ENCODE results near the gene MARCHF10. TPM values are rescaled to one million over a fixed set of nuclear protein-coding genes. Genes with fewer than 3 reads are reported as not detected.

The MARCHF10 gene
- total RNA-seq, 2 donors from 2014 or later, result not detected

GRCh38 chr17:62739645-62740388 is 68.3 kb downstream of the MARCHF10 start:
- no peak for TF ChIP-seq CTCF (IDR thresholded peaks at IDR 0.05)
- no peaks in the 10 kb centered on the region for H3K4me1 ChIP-seq
- DNase-seq (ENCODE audit: low spot score), result no peak

GRCh38 chr17:62738281-62738680 is 69.8 kb downstream of the MARCHF10 start:
- H3K27me3 ChIP-seq, result no peaks in the 10 kb centered on the region
- H3K36me3 ChIP-seq, result no peaks in the 10 kb centered on the region
- no peak for TF ChIP-seq CTCF (IDR thresholded peaks at IDR 0.05)

More at GRCh38 chr17:62739645-62740388, 68.3 kb downstream of the MARCHF10 start:
- H3K9me3 ChIP-seq, result no peaks in the 10 kb centered on the region
- H3K27me3 ChIP-seq, result no peaks in the 10 kb centered on the region
- H3K27ac ChIP-seq, result no peak overlapping the region
- no peaks in the 10 kb centered on the region for H3K36me3 ChIP-seq
- no peak overlapping the region for H3K4me3 ChIP-seq

GRCh38 chr17:62737513-62737912 is 70.6 kb downstream of the MARCHF10 start:
- H3K27me3 ChIP-seq, result no peaks in the 10 kb centered on the region

More at GRCh38 chr17:62738281-62738680, 69.8 kb downstream of the MARCHF10 start:
- H3K4me3 ChIP-seq, result no peak overlapping the region
- no peak for DNase-seq (ENCODE audit: low spot score)
- H3K9me3 ChIP-seq, result no peaks in the 10 kb centered on the region
- no peaks in the 10 kb centered on the region for H3K4me1 ChIP-seq
- no peak overlapping the region for H3K27ac ChIP-seq

GRCh38 chr17:62735044-62735651 is 73.0 kb downstream of the MARCHF10 start:
- no peak overlapping the region for H3K27ac ChIP-seq
- H3K36me3 ChIP-seq, result no peaks in the 10 kb centered on the region
- DNase-seq (ENCODE audit: low spot score), result no peak

More at GRCh38 chr17:62737513-62737912, 70.6 kb downstream of the MARCHF10 start:
- no peak for DNase-seq (ENCODE audit: low spot score)
- no peak overlapping the region for H3K27ac ChIP-seq
- H3K36me3 ChIP-seq, result no peaks in the 10 kb centered on the region
- no peaks in the 10 kb centered on the region for H3K9me3 ChIP-seq
- H3K4me3 ChIP-seq, result no peak overlapping the region
- no peaks in the 10 kb centered on the region for H3K4me1 ChIP-seq
- no peak for TF ChIP-seq CTCF (IDR thresholded peaks at IDR 0.05)

GRCh38 chr17:62732125-62732524 is 76.0 kb downstream of the MARCHF10 start:
- no peak for TF ChIP-seq CTCF (IDR thresholded peaks at IDR 0.05)
- no peak overlapping the region for H3K4me3 ChIP-seq
- DNase-seq (ENCODE audit: low spot score), result no peak
- no peaks in the 10 kb centered on the region for H3K27me3 ChIP-seq
- no peaks in the 10 kb centered on the region for H3K9me3 ChIP-seq
- H3K27ac ChIP-seq, result no peak overlapping the region
- H3K36me3 ChIP-seq, result no peaks in the 10 kb centered on the region
- H3K4me1 ChIP-seq, result no peaks in the 10 kb centered on the region

More at GRCh38 chr17:62735044-62735651, 73.0 kb downstream of the MARCHF10 start:
- Histone ChIP-seq H3K4me3 (no peak overlapping the region), H3K4me1 (no peaks in the 10 kb centered on the region), H3K9me3 (no peaks in the 10 kb centered on the region), H3K27me3 (no peaks in the 10 kb centered on the region)
- TF ChIP-seq CTCF (IDR thresholded peaks at IDR 0.05), result no peak

All from right atrium auricular region (tissue), 2 donors.